HG03575 (cell line): ENCODE results near the gene ADGRL3.
"Not testable (repeated sequence)": the region's sequence is repeated elsewhere in the genome, so short reads cannot be mapped to it uniquely, and the experiment has no call there.

Experiments
- ATAC-seq: cut with Tn5 transposase; IDR thresholded peaks from one replicate; pipeline ENCODE4 v1.9.1; 2021; ENCODE audit not compliant: unreplicated experiment, insufficient number of reproducible peaks, low FRiP score; ENCODE audit errors: extremely low read depth

The ADGRL3 gene

DNA sequence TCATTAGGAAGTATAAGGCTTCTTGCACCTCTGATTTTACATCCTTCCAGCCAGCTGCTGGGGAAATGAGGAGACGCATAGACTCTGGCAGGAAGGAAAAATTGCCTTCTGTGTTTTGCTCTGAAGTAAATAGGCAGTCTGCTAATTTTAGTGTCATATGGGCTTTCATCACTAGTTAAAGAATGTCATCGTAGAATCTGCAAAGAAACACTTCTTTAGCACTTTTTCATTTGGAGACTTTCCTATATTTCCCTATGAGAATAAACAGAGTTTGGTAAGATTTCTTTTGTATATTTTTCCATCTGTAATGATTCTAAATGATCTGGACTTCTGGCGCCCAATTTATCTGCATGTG, 3.3 kb downstream of the ADGRL3 start:
- no peak for ATAC-seq

DNA sequence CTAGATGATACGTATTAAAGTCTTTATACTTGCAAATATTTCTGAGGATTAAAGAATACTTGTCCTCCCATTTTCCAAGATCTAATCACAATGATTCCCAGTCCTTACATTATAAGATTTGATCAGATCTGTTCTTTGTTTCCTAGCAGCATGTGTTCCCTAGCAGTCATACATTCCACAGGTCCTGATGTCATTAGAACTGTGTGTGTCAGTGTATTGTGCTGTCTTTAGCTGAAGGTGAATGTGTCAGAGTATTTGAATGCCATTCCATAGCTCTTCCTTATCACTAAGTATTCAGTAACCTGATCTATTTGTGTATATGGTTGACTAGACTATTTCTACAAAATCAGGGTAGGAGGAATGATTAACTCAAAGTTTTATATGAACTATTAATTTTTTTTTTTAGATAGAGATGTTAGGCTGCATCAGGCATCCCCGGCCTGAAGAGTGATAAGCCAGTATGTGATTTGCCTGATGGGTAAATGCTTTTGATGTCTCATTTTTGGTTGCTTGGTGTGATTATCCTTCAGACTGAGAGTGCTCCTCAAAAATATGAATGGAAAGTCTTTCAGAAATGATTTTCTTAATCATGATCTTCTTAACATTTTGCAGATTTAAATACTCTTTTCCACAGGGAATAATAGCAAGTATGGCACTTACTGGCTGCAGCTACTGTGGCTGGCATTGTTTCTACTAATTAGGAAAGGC, 4.4 kb downstream of the ADGRL3 start:
- no peak for ATAC-seq

DNA sequence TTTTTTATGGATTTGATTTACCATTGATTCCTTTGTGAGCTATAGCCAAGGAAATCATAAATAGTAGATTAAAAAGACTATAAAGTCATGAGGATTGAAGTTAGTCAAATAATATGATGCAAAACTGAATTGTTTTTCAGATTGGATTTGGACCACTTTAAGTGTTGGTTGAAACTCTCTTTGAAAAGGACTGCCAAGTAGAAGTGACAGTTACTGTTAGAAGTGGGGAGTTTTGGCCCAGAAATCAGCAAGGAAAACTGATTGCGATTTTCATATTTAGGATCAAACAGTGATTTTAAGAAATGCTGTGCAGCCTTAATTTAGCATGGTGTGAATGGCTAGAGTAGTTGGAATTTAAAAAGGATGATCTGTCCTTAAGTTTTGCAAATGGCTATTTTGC, 4.9 kb downstream of the ADGRL3 start:
- no peak for ATAC-seq

DNA sequence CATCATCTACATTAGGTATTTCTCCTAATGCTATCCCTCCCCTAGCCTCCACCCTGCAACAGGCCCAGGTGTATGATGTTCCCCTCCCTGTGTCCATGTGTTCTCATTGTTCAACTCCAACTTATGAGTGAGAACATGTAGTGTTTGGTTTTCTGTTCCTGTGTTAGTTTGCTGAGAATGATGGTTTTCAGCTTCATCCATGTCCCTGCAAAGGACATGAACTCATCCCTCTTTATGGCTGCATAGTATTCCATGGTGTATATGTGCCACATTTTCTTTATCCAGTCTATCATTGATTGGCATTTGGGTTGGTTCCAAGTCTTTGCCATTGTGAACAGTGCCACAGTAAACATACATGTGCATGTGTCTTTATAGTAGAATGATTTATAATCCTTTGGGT, 7.0 kb downstream of the ADGRL3 start:
- ATAC-seq = not testable (repeated sequence)

DNA sequence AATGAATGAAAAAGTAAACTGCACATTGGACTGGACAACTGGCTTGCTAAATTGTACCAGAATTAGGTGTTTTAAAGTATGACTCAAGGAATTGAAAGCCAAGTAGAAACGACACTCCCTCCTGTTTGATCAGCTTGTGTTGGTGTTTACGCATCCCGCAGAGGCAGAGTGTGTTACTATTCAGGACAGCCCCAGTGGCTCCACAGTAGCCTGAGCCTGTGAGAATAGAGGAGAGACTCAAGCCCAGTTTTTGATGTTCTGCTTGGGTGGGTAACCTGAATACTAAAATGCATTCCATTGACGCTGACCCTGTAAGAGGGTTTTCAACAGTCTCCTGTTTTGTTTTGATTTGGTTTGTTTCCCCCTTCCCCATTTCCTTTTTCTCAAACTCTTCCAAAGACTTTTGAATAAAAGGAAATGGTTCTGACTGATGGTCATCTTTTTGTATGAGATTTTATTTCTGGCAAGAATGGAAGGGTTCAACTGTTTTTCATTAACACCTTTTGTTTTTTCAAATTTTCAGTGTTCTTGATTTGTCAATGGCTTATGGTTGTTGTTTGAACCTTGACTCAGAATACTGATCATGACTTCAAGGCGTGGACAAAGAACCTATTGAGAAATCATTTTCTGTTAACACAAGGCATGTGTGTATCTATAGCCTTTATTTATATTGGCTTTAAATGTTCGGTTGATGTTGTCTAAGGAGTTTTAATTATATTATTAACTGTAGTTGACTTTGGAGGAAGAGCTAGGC, 10.2 kb downstream of the ADGRL3 start:
- no peak for ATAC-seq

DNA sequence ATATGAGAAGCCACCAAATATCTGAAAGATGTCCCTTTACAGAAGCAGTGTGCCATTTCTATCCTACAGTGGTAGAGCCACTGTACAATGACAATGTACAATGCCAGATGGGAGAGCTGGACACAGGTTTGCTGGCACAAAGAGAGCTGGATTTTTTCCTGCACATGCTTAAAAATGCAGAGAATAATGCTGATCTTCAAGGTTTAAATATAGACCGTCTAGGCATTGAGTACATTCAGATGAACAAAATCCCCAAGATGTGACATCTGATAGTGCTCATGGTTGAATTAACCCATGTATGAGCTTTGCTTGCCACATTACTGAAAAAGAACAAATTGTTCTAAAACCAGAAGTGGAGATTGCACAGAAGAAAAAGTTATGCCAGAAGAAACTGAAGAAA, 11.7 kb downstream of the ADGRL3 start:
- ATAC-seq = no peak

DNA sequence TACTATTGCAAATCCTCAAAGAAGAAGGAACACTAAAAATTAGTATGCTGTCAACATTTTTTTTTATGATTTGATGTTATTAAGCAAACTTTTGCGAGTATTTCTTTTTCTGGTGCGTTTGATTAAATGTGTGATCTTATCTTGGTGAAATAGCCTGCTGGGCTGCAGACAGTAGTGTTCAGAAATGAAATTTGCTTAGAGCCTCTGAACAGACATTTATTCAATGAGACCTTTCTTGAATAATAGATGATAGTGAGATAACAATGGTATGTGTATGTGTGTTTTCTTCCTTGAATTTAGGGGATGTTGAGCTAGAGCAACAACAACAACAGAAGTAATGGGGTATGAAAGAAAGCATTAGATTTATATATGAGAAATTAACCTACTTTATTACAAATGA, 12.7 kb downstream of the ADGRL3 start:
- no peak for ATAC-seq

DNA sequence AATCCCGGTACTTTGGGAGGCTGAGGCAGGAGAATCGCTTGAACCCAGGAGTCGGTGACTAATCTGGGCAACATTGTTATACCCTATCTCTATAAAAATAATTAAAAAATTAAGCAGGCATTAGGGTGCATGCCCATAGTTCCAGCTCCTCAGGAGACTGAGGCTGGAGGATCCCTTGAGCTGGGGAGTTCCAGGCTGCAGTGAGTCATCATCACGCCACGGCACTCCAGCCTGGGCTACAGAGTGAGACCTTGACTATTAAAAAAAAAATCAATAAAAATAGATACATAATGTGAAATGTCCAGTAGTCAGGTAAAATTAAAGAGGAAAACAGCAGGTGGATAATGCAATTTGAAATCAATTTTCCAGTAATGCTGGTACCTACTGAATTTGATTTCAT, 14.6 kb downstream of the ADGRL3 start:
- no peak for ATAC-seq

DNA sequence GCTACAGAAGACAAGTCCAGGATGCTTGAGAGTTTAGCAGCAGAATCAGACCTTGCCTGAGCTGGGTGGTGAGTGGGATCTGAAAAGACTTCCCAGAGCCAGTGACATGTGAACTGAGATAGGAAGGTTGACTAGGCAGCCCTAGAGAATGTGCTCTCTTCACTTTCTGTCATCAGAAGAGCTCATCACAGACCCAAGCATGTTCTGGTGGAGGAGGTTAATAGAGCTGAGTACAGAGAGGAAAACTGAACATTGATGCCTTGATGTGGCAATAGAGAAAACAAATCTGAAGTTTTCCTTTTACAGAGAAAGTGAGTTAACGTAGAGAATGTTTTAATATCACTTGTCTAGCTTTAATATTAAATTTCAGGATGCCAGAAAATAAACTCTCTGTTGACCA, 17.1 kb downstream of the ADGRL3 start:
- no peak for ATAC-seq

DNA sequence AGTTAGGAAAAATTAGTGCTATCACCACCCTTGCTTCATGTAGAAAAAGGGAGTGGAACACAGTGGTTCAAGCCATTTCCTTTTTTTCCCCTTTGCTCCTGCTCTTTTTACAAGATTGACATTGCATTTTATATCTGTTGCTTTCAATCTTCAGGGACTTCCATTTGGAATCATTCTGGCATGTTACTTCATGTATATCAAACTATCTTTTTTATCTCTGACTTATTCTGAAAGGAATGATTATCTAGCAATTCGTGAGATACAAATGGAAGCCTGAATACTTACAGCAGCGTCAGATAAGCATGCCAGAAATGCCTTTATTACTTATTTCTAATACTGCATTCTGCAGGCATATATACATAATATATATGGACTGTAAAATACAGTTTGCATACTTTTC, 20.4 kb downstream of the ADGRL3 start:
- no peak for ATAC-seq

DNA sequence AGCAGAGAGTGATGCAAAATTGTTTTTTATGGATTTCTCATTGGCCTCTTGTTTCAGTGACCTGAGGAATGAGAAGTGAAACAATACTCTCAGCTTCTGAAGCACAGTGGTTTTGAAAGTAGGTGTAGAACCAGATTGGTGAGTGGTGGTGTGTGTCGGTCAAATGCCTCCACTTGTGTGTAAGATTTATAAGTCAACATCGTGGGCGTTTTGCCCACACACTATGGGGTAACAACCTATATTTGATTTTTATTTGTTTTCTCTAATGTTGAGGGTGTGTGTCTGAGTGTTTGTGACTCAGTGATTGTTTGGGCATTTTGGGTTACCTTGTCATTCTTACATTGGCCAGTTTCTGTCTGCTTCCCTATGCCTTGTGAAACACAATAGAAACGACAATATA, 23.3 kb downstream of the ADGRL3 start:
- ATAC-seq = no peak

DNA sequence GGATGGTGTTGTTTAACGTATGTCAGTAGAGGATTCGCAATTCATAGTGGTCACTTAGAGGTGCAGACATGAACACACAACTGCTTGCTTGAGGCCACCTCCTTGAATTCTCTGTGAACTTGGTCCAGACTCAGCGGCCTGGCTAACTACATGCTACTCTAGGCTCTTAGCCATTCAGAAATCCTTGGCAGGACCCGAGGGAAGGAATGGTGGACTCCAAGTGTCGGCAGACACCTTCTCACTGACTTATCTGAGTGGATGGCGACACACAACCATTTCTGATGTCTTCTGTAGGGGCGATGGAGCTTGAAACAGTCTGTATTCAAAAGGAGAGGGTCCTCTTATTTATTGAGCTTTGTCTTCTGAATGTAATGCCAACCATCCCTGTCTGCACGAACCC, 24.4 kb downstream of the ADGRL3 start:
- ATAC-seq = no peak

DNA sequence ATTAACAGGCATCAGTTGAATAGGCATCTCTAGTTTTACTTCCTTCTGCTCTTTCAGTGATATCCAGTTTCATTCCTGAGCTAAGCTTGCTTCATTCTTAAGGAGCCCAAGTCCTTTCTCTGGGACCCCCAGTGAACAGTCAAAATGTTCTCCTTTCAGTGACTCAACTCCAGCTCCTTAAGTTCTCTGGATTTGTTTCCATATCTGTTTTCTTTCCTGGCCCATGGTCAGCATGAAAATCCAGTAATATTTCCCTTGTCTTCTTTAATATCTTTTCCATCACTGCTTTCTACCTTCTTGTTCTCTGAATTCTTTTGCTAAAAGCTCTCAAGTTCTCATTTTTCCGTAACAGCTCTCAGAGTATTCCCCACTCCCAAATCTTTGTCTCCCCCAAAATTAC, 25.5 kb downstream of the ADGRL3 start:
- no peak for ATAC-seq

DNA sequence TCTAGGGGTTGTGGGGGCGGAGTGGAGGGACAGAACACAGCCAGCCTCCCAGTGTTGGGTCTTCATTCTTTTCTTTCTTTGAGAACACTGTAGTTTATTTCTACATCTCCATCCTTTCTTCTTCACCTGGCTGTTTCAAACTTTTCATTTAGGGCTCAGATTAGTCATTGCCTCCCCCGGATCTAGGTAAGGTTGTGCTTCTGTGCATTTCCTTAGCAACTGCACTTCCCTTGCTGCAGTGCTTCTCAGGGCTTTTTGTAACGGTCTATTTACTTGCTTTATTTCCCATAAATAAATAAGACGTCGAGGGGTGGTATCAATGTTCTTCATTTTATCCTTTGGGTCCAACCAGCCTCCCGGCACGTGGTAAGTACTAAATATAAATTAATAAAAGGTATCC, 31.3 kb downstream of the ADGRL3 start:
- ATAC-seq = no peak

DNA sequence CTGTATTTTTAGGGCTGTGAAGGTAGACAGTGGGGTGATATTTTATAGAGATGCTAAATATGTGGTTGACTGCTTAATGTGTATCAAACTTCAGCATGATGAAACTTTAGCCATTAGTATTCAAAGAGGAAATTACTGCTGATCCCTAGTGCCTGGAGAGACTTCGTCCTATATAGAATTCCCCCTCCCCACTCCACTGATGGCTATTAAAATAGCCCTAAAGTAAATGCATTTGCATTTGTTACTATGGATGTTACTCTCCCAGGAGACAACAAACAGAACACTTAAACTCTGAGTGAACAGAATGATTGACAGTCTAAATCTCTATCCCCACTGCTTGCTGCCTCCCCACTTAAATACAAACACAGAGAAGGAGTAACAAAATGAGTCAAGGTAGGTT, 39.1 kb downstream of the ADGRL3 start:
- ATAC-seq = no peak

DNA sequence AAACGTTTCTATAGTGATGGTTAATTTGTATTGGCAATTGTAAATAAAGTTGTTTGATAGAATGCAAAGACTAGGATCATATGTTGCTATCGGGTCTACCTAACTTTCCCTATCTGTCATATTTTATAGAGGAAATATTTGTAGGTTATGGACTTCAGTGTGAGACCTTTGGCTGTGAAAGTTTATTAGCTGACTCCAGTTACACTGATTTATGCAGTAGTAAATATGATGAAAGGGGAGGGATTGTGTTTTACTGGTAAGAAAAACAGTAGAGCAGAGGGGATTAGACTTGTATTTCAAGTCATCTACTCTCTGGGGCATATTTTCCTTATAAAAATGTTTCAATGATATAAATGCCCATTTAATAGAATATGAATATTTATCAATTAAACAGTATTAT, 43.8 kb downstream of the ADGRL3 start:
- ATAC-seq = no peak

DNA sequence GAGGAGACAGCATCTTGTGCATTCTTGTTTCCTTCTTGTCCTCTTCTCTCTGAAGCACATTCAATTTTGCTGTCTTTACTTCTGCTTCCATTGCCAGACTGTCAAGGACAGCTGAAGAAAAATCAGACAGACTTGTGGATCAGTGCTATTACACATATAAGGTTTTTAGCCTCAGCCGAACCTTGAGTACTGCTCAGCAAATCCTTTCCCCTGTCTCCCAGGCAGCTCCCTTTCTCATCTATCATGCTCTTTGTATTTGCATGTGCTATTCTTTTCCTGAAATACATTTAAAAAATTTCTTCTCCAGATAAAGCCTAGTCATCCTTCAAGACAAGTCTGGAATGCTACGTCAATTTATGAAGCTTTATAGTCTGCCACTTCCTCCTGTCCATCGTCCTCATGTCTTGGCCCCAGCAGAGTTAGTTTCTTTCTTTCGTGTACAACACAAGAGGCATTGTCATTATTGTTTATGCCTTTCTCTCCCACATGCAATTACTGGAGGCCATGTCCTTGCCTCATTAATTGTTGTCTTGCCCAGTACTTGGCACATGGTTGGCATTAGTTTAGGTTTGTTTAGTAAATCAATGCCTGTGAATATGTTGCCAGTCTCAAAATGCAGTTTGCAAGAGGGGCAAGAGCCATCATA, 45.1 kb downstream of the ADGRL3 start:
- ATAC-seq = no peak

DNA sequence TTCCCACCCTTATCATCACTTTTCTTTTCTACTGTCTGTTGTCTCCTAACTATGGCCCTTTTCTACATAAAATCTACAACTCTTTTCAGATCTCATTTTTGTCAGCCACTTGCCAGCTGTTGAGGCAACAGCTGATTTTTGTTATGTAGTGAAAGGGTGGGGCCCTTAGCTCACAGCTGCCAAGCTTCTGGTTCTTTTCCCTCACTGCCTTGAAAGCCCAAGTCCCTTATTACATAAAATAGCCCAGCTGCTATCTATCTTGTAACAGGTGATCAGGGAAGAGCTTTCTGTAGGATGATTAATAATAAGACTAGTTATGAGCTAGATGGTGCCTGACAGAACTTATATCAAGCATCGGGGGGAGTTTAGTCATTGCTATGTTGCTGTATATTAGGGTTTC, 45.9 kb downstream of the ADGRL3 start:
- ATAC-seq = no peak

DNA sequence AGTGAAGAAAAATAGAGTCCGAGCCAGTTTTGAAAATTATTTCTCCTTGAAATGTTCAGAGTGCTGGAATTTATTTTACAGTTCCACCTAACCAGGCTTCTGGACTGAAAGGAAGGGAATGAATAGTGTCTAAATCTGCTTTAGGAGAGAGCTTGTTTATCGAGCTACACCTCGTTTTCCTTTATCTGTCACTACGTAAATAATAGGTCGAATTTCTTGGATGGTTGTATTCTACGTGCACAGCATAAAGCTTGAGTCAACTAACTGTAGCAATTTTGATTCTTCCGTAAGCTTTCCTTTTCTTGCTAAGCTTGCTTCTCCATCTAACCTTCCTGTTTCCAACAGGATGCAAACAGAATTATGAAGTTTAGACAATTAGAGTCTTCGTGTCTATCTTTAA, 48.6 kb downstream of the ADGRL3 start:
- no peak for ATAC-seq

DNA sequence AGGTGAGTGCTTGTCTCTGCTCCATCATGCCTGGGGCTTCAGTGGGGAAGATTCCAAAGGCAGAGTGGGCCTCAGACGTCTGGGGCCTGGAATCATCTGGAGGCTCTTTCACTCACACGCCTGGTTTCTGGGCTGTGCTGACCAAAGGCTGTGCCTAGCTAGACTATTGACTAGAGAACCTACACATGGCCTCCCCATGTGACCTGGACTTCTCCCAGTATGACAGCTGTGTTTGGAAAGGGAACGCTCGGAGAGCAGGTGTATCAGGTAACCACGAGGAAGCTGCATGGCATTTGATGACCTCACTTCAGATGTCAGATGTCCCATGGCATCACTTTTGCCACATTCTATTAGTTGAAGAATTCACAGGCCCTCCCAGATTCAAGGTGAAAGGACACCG, 51.0 kb downstream of the ADGRL3 start:
- ATAC-seq = no peak
